Ishikawa (cell line): ENCODE measurements around the gene ALG8.

Source experiments
- CEBPB ChIP-seq: IDR thresholded peaks from 2 replicates; pipeline ENCODE4 v1.6.1; 2012
- EGR1 ChIP-seq: IDR thresholded peaks from 2 replicates; pipeline ENCODE4 v1.6.1; 2012
- EP300 ChIP-seq: IDR thresholded peaks from 2 replicates; pipeline ENCODE4 v1.6.1; 2012; ENCODE audit warnings: borderline replicate concordance
- FOXM1 ChIP-seq: IDR thresholded peaks from 2 replicates; pipeline ENCODE4 v1.6.1; 2012; ENCODE audit warnings: low read depth, borderline replicate concordance
- MAX ChIP-seq: IDR thresholded peaks from 2 replicates; pipeline ENCODE4 v1.6.1; 2012
- RAD21 ChIP-seq: IDR thresholded peaks from 2 replicates; pipeline ENCODE4 v1.6.1; 2012; ENCODE audit warnings: low read depth
- TAF1 ChIP-seq: IDR thresholded peaks from 2 replicates; pipeline ENCODE4 v1.6.1; 2012; ENCODE audit warnings: low read depth, mild to moderate bottlenecking
- TCF12 ChIP-seq: IDR thresholded peaks from 2 replicates; pipeline ENCODE4 v1.6.1; 2012; ENCODE audit warnings: low read depth
- TEAD4 ChIP-seq: IDR thresholded peaks from 2 replicates; pipeline ENCODE4 v1.6.1; 2012
- YY1 ChIP-seq: IDR thresholded peaks from 2 replicates; pipeline ENCODE4 v1.6.1; 2012; ENCODE audit warnings: low read depth
- ZBTB7A ChIP-seq: IDR thresholded peaks from 2 replicates; pipeline ENCODE4 v1.6.1; 2012; ENCODE audit warnings: low read depth
- TF ChIP-seq, protein P1 (sequence below): IDR thresholded peaks from 2 replicates; pipeline ENCODE4 v1.6.1; 2012
- TF ChIP-seq, protein P2 (sequence below): IDR thresholded peaks from 2 replicates; pipeline ENCODE4 v1.6.1; 2012; ENCODE audit warnings: low read depth, mild to moderate bottlenecking

- TF ChIP-seq RAD21: no peak
- no peak for TF ChIP-seq YY1
- TF ChIP-seq MAX: no peak
- TF ChIP-seq EP300: no peak
- no peak for TF ChIP-seq CEBPB
- TF ChIP-seq, protein P1, sequence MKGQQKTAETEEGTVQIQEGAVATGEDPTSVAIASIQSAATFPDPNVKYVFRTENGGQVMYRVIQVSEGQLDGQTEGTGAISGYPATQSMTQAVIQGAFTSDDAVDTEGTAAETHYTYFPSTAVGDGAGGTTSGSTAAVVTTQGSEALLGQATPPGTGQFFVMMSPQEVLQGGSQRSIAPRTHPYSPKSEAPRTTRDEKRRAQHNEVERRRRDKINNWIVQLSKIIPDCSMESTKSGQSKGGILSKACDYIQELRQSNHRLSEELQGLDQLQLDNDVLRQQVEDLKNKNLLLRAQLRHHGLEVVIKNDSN: no peak
- TF ChIP-seq EGR1: no peak
- TF ChIP-seq, protein P2, sequence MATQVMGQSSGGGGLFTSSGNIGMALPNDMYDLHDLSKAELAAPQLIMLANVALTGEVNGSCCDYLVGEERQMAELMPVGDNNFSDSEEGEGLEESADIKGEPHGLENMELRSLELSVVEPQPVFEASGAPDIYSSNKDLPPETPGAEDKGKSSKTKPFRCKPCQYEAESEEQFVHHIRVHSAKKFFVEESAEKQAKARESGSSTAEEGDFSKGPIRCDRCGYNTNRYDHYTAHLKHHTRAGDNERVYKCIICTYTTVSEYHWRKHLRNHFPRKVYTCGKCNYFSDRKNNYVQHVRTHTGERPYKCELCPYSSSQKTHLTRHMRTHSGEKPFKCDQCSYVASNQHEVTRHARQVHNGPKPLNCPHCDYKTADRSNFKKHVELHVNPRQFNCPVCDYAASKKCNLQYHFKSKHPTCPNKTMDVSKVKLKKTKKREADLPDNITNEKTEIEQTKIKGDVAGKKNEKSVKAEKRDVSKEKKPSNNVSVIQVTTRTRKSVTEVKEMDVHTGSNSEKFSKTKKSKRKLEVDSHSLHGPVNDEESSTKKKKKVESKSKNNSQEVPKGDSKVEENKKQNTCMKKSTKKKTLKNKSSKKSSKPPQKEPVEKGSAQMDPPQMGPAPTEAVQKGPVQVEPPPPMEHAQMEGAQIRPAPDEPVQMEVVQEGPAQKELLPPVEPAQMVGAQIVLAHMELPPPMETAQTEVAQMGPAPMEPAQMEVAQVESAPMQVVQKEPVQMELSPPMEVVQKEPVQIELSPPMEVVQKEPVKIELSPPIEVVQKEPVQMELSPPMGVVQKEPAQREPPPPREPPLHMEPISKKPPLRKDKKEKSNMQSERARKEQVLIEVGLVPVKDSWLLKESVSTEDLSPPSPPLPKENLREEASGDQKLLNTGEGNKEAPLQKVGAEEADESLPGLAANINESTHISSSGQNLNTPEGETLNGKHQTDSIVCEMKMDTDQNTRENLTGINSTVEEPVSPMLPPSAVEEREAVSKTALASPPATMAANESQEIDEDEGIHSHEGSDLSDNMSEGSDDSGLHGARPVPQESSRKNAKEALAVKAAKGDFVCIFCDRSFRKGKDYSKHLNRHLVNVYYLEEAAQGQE: no peak
- TF ChIP-seq TCF12: no peak
- TF ChIP-seq FOXM1: no peak
- no peak for TF ChIP-seq TEAD4
- no peak for TF ChIP-seq ZBTB7A
- TF ChIP-seq TAF1: no peak
Measured at GRCh38 chr11:78156127-78156844, 16.9 kb upstream of the ALG8 start.
